Gastrocnemius medialis (tissue), 4 donors: ENCODE results near the gene NYAP2.

Experiments used
- POLR2A ChIP-seq, 2 donors: fragments of 450-650 bp; IDR thresholded peaks; one replicate each; pipeline ENCODE4 v1.6.1; 2017; ENCODE audit warnings: antibody characterized with exemption in 2 of 2, mild to moderate bottlenecking in 2 of 2, moderate library complexity in 2 of 2
- TF ChIP-seq, protein P1 (sequence below), 5 experiments: fragments of 450-650 bp in 3 of 5; fragments of 200-600 bp in 2 of 5; sonication (generic) in 2 of 5; IDR thresholded peaks in 4 of 5; conservative IDR thresholded peaks in 1 of 5; 1 replicate in 4 of 5; 2 replicates in 1 of 5; pipeline ENCODE4 v1.5.1; 2016 to 2019; ENCODE audit warnings: antibody characterized with exemption in 5 of 5, mild to moderate bottlenecking in 3 of 5, moderate library complexity in 3 of 5

DNA sequence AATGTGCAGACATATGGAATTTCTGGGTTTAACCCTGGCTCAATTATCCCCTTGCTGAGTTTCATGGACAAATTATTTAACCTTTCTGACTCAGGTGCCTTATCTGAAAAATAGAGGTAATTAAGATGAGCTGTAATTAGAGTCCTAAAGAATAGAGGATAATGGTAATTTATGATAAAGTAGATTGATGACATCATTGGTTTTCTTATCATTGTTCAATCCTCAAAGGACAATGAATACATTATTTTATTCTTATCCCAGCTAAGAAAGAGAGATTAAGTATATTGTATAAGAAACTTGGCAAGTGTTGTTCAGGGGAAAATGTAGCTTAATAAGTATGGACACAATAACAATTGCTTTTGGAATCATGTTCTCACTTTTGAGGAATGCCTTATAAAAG is 279.3 kb downstream of the NYAP2 start:
- TF ChIP-seq, protein P1, sequence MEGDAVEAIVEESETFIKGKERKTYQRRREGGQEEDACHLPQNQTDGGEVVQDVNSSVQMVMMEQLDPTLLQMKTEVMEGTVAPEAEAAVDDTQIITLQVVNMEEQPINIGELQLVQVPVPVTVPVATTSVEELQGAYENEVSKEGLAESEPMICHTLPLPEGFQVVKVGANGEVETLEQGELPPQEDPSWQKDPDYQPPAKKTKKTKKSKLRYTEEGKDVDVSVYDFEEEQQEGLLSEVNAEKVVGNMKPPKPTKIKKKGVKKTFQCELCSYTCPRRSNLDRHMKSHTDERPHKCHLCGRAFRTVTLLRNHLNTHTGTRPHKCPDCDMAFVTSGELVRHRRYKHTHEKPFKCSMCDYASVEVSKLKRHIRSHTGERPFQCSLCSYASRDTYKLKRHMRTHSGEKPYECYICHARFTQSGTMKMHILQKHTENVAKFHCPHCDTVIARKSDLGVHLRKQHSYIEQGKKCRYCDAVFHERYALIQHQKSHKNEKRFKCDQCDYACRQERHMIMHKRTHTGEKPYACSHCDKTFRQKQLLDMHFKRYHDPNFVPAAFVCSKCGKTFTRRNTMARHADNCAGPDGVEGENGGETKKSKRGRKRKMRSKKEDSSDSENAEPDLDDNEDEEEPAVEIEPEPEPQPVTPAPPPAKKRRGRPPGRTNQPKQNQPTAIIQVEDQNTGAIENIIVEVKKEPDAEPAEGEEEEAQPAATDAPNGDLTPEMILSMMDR (IDR thresholded peaks at IDR 0.05 in 4 of 5, conservative IDR thresholded peaks at IDR 0.05 in 1 of 5) = no peak
- TF ChIP-seq POLR2A (IDR thresholded peaks at IDR 0.05) = no peak
